HEK293 (cell line): ENCODE data around the gene GCH1.

Experiments used
- CTCF ChIA-PET: fragments of 350-600 bp; formaldehyde crosslinking; extraction: SDS; loops from one replicate; lab custom pipeline; 2021; ENCODE audit warnings: antibody characterized with exemption; lab: Yijun Ruan, JAX
- POLR2A ChIA-PET: fragments of 300-600 bp; formaldehyde crosslinking; extraction: SDS; loops from one replicate; lab custom pipeline; 2020; ENCODE audit warnings: antibody characterized with exemption, inconsistent platforms; lab: Yijun Ruan, JAX
- H3K27ac ChIP-seq: fragments of 200-500 bp; sonication (Bioruptor generic); 2 replicates; pipeline ENCODE4 v1.5.1; 2014; ENCODE audit warnings: low read depth, low read length, control low read depth, inconsistent platforms; ENCODE audit errors: extremely low read depth
- H3K36me3 ChIP-seq, 2 experiments: fragments of 200-500 bp in 1 of 2; sonication (Bioruptor generic) in 1 of 2; 1 replicate in 1 of 2; 2 replicates in 1 of 2; pipeline ENCODE4 v1.5.1; 2014 to 2017; ENCODE audit warnings: inconsistent platforms in 2 of 2, low read length in 2 of 2; ENCODE audit not compliant: control insufficient read depth in 2 of 2, insufficient read depth in 1 of 2
- H3K4me1 ChIP-seq: fragments of 200-500 bp; sonication (Bioruptor generic); 2 replicates; pipeline ENCODE4 v1.5.1; 2014; ENCODE audit warnings: mild to moderate bottlenecking, low read length, inconsistent platforms; ENCODE audit not compliant: control insufficient read depth, insufficient read depth
- H3K4me3 ChIP-seq: 2 replicates; pipeline ENCODE4 v1.5.1; 2011; ENCODE audit warnings: low read depth, mild to moderate bottlenecking, control low read depth, low read length, moderate library complexity
- H3K9me3 ChIP-seq: fragments of 200-500 bp; sonication (Bioruptor generic); 2 replicates; pipeline ENCODE4 v1.5.1; 2014; ENCODE audit warnings: low read depth, low read length, inconsistent platforms; ENCODE audit not compliant: control insufficient read depth, insufficient read depth
- CTCF ChIP-seq: fragments of 450-650 bp; formaldehyde crosslinking; IDR thresholded peaks from 2 replicates; pipeline ENCODE4 v1.5.1; 2016; ENCODE audit warnings: missing biosample characterization, missing genetic modification characterization
- ELK4 ChIP-seq: IDR thresholded peaks from 2 replicates; pipeline ENCODE4 v1.6.1; 2011; ENCODE audit warnings: mild to moderate bottlenecking, low read depth, low read length, borderline replicate concordance
- GLI2 ChIP-seq: fragments of 450-650 bp; formaldehyde crosslinking; IDR thresholded peaks from 2 replicates; pipeline ENCODE4; 2017; ENCODE audit warnings: missing biosample characterization, missing genetic modification characterization, low read depth, borderline replicate concordance
- SETDB1 ChIP-seq: IDR thresholded peaks from one replicate; pipeline ENCODE4 v1.6.1; 2017; ENCODE audit warnings: mild to moderate bottlenecking, low read length, moderate library complexity, mixed read lengths; ENCODE audit not compliant: insufficient read length
- ZBTB1 ChIP-seq: fragments of 450-650 bp; formaldehyde crosslinking; IDR thresholded peaks from 2 replicates; pipeline ENCODE4 v1.5.1; 2016; ENCODE audit warnings: missing biosample characterization, missing genetic modification characterization
- ZNF433 ChIP-seq: fragments of 450-650 bp; formaldehyde crosslinking; IDR thresholded peaks from 2 replicates; pipeline ENCODE4 v1.5.1; 2016; ENCODE audit warnings: missing biosample characterization, missing genetic modification characterization, low read depth
- ZNF510 ChIP-seq: fragments of 450-650 bp; formaldehyde crosslinking; IDR thresholded peaks from 2 replicates; pipeline ENCODE4 v1.5.1; 2018; ENCODE audit warnings: mild to moderate bottlenecking, missing genetic modification characterization, missing biosample characterization; ENCODE audit not compliant: insufficient replicate concordance
- ZNF600 ChIP-seq: fragments of 450-650 bp; formaldehyde crosslinking; IDR thresholded peaks from 2 replicates; pipeline ENCODE4 v1.5.1; 2016; ENCODE audit warnings: missing biosample characterization, missing genetic modification characterization
- ZNF670 ChIP-seq: fragments of 450-650 bp; formaldehyde crosslinking; IDR thresholded peaks from 2 replicates; pipeline ENCODE4 v1.5.1; 2016; ENCODE audit warnings: missing biosample characterization, missing genetic modification characterization, low read depth
- ZNF701 ChIP-seq: fragments of 450-650 bp; formaldehyde crosslinking; IDR thresholded peaks from 2 replicates; pipeline ENCODE4 v1.5.1; 2016; ENCODE audit warnings: missing biosample characterization, missing genetic modification characterization
- ZNF776 ChIP-seq: fragments of 450-650 bp; formaldehyde crosslinking; IDR thresholded peaks from 2 replicates; pipeline ENCODE4 v1.5.0; 2017; ENCODE audit warnings: missing biosample characterization, missing genetic modification characterization, borderline replicate concordance
- TF ChIP-seq, protein P1 (sequence below): fragments of 450-650 bp; formaldehyde crosslinking; IDR thresholded peaks from 2 replicates; pipeline ENCODE4 v1.5.1; 2017; ENCODE audit warnings: missing biosample characterization, missing genetic modification characterization
- TF ChIP-seq, protein P2 (sequence below): fragments of 450-650 bp; formaldehyde crosslinking; IDR thresholded peaks from 2 replicates; pipeline ENCODE4 v1.5.1; 2016; ENCODE audit warnings: missing biosample characterization, missing genetic modification characterization, low read depth
- TF ChIP-seq, protein P3 (sequence below): fragments of 450-650 bp; formaldehyde crosslinking; IDR thresholded peaks from 2 replicates; pipeline ENCODE4 v1.5.1; 2016; ENCODE audit warnings: missing biosample characterization, missing genetic modification characterization

Gene GCH1

DNA sequence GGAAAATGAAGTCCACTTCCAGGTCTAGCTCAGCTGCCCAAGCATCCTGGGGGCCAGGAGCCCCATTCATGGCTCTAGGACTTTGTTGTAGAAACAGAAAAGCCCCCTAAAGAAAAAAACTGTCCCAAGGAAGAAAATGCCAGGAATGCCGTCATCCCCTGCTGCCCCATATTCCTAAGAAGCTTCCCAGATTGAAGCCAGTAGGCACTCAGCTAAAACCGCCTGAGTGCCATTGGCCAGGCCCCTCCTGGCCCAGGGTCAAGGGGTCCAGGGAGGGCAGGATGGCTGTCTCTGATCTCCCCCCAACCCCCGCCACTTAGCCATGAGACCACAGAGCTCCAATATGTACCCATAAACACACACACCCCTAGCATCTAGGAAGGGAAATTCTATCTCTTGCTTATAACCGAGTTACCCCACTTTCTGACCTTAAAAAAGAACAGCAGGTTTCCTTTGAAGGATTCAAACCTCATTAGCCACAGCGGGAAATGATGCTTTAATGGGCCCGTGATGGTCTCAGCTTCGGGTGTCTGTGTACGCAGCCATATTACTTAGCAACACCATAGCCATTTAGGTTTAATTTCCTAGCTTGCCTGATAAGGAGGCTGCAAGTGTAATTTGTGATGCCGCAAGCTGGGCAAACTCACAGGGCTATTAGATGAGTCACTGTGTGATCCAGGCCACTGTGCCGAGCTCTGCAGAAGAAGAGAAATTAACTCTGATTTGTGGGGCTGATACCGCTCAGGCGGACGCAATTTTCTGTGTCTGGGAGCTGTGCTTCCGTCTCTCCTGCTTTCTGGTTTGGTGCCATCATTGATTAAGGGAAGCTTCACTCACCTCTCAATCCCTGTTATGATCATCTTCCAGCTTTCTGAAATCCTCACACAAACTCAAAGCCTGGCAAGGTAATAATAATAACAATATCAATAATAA is 84.2 kb downstream of the GCH1 start (continued):
- TF ChIP-seq, protein P1, sequence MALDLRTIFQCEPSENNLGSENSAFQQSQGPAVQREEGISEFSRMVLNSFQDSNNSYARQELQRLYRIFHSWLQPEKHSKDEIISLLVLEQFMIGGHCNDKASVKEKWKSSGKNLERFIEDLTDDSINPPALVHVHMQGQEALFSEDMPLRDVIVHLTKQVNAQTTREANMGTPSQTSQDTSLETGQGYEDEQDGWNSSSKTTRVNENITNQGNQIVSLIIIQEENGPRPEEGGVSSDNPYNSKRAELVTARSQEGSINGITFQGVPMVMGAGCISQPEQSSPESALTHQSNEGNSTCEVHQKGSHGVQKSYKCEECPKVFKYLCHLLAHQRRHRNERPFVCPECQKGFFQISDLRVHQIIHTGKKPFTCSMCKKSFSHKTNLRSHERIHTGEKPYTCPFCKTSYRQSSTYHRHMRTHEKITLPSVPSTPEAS, result no peak
- no peak for TF ChIP-seq ZBTB1
- TF ChIP-seq GLI2 (tag by site-specific recombination), result peak; percentile 66; the same call in 1 of the 2 replicates
- TF ChIP-seq ZNF701 (tag by site-specific recombination), result no peak
- peak; percentile 73 for TF ChIP-seq ZNF600 (tag by site-specific recombination)

- H3K36me3 ChIP-seq, result no peaks in the 10 kb centered on the region
- H3K4me3 ChIP-seq, result no peak overlapping the region
- TF ChIP-seq ZNF776 (tag by site-specific recombination) (no peak), ZNF510 (no peak), SETDB1 (no peak), ELK4 (no peak), ZNF433 (no peak), ZNF670 (tag by site-specific recombination) (no peak), CTCF (no peak)
- TF ChIP-seq, protein P2, sequence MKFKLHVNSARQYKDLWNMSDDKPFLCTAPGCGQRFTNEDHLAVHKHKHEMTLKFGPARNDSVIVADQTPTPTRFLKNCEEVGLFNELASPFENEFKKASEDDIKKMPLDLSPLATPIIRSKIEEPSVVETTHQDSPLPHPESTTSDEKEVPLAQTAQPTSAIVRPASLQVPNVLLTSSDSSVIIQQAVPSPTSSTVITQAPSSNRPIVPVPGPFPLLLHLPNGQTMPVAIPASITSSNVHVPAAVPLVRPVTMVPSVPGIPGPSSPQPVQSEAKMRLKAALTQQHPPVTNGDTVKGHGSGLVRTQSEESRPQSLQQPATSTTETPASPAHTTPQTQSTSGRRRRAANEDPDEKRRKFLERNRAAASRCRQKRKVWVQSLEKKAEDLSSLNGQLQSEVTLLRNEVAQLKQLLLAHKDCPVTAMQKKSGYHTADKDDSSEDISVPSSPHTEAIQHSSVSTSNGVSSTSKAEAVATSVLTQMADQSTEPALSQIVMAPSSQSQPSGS (tag by site-specific recombination), result no peak
- TF ChIP-seq, protein P3, sequence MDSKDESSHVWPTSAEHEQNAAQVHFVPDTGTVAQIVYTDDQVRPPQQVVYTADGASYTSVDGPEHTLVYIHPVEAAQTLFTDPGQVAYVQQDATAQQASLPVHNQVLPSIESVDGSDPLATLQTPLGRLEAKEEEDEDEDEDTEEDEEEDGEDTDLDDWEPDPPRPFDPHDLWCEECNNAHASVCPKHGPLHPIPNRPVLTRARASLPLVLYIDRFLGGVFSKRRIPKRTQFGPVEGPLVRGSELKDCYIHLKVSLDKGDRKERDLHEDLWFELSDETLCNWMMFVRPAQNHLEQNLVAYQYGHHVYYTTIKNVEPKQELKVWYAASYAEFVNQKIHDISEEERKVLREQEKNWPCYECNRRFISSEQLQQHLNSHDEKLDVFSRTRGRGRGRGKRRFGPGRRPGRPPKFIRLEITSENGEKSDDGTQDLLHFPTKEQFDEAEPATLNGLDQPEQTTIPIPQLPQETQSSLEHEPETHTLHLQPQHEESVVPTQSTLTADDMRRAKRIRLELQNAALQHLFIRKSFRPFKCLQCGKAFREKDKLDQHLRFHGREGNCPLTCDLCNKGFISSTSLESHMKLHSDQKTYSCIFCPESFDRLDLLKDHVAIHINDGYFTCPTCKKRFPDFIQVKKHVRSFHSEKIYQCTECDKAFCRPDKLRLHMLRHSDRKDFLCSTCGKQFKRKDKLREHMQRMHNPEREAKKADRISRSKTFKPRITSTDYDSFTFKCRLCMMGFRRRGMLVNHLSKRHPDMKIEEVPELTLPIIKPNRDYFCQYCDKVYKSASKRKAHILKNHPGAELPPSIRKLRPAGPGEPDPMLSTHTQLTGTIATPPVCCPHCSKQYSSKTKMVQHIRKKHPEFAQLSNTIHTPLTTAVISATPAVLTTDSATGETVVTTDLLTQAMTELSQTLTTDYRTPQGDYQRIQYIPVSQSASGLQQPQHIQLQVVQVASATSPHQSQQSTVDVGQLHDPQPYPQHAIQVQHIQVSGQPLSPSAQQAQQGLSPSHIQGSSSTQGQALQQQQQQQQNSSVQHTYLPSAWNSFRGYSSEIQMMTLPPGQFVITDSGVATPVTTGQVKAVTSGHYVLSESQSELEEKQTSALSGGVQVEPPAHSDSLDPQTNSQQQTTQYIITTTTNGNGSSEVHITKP (tag by site-specific recombination), result no peak
- H3K9me3 ChIP-seq, result no peaks in the 10 kb centered on the region
- ChIA-PET POLR2A (no interaction called here), CTCF (interaction anchor here (0.8 to 2.7 kb wide), 2 partner anchors 9 to 12 kb away, joined by 7 to 14 read pairs; no protein-coding TSS in a partner anchor)
- peaks cover 11% of the 10 kb centered on the region for H3K4me1 ChIP-seq
- H3K27ac ChIP-seq, result no peak overlapping the region
Observed at GRCh38 chr14:54817506-54817905, 85.1 kb downstream of the GCH1 start.
